ENCODE measurements around the gene SAMD14.

The SAMD14 gene

GRCh38 chr17:50149417-50150353 is 19.7 kb upstream of the SAMD14 start:
- no peak for DNase-seq (ENCODE audit: insufficient read length, low spot score)
- TF ChIP-seq TAF1 (IDR thresholded peaks at IDR 0.05; ENCODE audit: low read depth, low read length) (no peak), POLR2AphosphoS5 (IDR thresholded peaks at IDR 0.05; ENCODE audit: low read depth, low read length) (no peak)
- peak; percentile 50 for FAIRE-seq

GRCh38 chr17:50149091-50149416 is 19.1 kb upstream of the SAMD14 start:
- no peak for FAIRE-seq
- DNase-seq (ENCODE audit: insufficient read length, low spot score), result no peak
- TF ChIP-seq TAF1 (IDR thresholded peaks at IDR 0.05; ENCODE audit: low read depth, low read length), result peak; percentile 35; the same call in 1 of the 2 replicates
- TF ChIP-seq POLR2A (IDR thresholded peaks at IDR 0.05; ENCODE audit: low read depth, low read length), result no peak
- no peak for TF ChIP-seq SPI1 (IDR thresholded peaks at IDR 0.05; ENCODE audit: low read depth, low read length)
- no peak for TF ChIP-seq PAX5 (IDR thresholded peaks at IDR 0.05; ENCODE audit: insufficient read depth, low read length, severe bottlenecking)
- no peak for TF ChIP-seq POU2F2 (IDR thresholded peaks at IDR 0.05; ENCODE audit: low read depth, low read length)

GRCh38 chr17:50148226-50149090 is 18.5 kb upstream of the SAMD14 start:
- DNase-seq (ENCODE audit: insufficient read length, low spot score), result peak; percentile 72
- FAIRE-seq, result peak; percentile 98
- TF ChIP-seq PAX5 (IDR thresholded peaks at IDR 0.05; ENCODE audit: insufficient read depth, low read length, severe bottlenecking) (peak; percentile 2), POLR2A (IDR thresholded peaks at IDR 0.05; ENCODE audit: low read depth, low read length) (no peak; the same call in 1 of the 2 replicates), TAF1 (IDR thresholded peaks at IDR 0.05; ENCODE audit: low read depth, low read length) (peak; percentile 40; the same call in 1 of the 2 replicates), SPI1 (IDR thresholded peaks at IDR 0.05; ENCODE audit: low read depth, low read length) (peak; percentile 99), POLR2AphosphoS5 (IDR thresholded peaks at IDR 0.05; ENCODE audit: low read depth, low read length) (0 out of 2 replicates have a peak, but pooled peaks have one; percentile 30), POU2F2 (IDR thresholded peaks at IDR 0.05; ENCODE audit: low read depth, low read length) (peak; percentile 80)

GRCh38 chr17:50147841-50148225 is 17.9 kb upstream of the SAMD14 start:
- DNase-seq (ENCODE audit: insufficient read length, low spot score) (no peak), FAIRE-seq (no peak)
- TF ChIP-seq SPI1 (IDR thresholded peaks at IDR 0.05; ENCODE audit: low read depth, low read length) (no peak), POU2F2 (IDR thresholded peaks at IDR 0.05; ENCODE audit: low read depth, low read length) (no peak), POLR2A (IDR thresholded peaks at IDR 0.05; ENCODE audit: low read depth, low read length) (peak; percentile 46), POLR2AphosphoS5 (IDR thresholded peaks at IDR 0.05; ENCODE audit: low read depth, low read length) (no peak), PAX5 (IDR thresholded peaks at IDR 0.05; ENCODE audit: insufficient read depth, low read length, severe bottlenecking) (no peak)

GRCh38 chr17:50146927-50147665 is 17.1 kb upstream of the SAMD14 start:
- no peak for DNase-seq (ENCODE audit: insufficient read length, low spot score)
- peak; percentile 84 for FAIRE-seq
- no peak for TF ChIP-seq PAX5 (IDR thresholded peaks at IDR 0.05; ENCODE audit: insufficient read depth, low read length, severe bottlenecking)
- no peak; the same call in 1 of the 2 replicates for TF ChIP-seq POU2F2 (IDR thresholded peaks at IDR 0.05; ENCODE audit: low read depth, low read length)
- TF ChIP-seq POLR2AphosphoS5 (IDR thresholded peaks at IDR 0.05; ENCODE audit: low read depth, low read length), result no peak

GRCh38 chr17:50146230-50146926 is 16.4 kb upstream of the SAMD14 start:
- no peak for DNase-seq (ENCODE audit: insufficient read length, low spot score)
- FAIRE-seq, result peak; percentile 28
- TF ChIP-seq POLR2A (IDR thresholded peaks at IDR 0.05; ENCODE audit: low read depth, low read length) (no peak), POU2F2 (IDR thresholded peaks at IDR 0.05; ENCODE audit: low read depth, low read length) (no peak), SPI1 (IDR thresholded peaks at IDR 0.05; ENCODE audit: low read depth, low read length) (no peak), PAX5 (IDR thresholded peaks at IDR 0.05; ENCODE audit: insufficient read depth, low read length, severe bottlenecking) (no peak), POLR2AphosphoS5 (IDR thresholded peaks at IDR 0.05; ENCODE audit: low read depth, low read length) (no peak), TAF1 (IDR thresholded peaks at IDR 0.05; ENCODE audit: low read depth, low read length) (no peak)

DNA sequence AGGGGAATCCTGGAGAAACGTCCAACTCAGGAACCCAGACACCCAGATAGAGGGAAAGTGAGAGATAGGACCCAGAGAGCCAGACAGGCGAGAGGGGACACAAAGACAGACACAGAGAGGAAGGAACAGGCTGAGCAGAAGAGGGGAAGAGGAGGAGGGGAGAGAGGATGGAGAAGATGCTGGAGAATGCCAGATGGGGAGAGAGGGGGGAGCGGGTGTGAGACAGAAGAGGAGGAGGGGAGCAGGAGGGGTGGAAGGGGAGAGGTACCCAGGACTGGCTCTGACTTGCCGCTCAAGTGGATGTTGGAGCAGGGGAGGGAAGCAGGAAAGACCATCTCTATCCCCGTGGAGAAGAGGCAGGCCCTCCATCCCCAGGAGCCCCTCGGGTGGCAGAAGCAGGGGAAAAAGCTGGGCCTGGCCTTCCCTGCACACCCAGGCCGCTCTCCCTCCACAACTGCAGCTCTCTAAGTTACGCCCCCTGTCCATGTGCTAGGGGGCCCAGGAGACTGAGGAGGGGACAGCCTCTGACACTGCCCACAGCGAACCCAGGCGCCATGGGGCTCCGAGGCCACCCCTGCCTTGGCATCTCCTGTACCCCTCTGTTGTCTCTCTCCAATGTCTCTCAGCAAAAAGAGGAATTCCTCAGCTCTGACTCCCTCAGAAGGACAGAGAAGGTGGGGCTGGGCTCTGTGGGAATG is 15.7 kb upstream of the SAMD14 start:
- no peak for FAIRE-seq
- TF ChIP-seq TAF1 (IDR thresholded peaks at IDR 0.05; ENCODE audit: low read depth, low read length), result no peak
- no peak for TF ChIP-seq POU2F2 (IDR thresholded peaks at IDR 0.05; ENCODE audit: low read depth, low read length)
- no peak for TF ChIP-seq POLR2A (IDR thresholded peaks at IDR 0.05; ENCODE audit: low read depth, low read length)
- TF ChIP-seq POLR2AphosphoS5 (IDR thresholded peaks at IDR 0.05; ENCODE audit: low read depth, low read length), result no peak
- TF ChIP-seq SPI1 (IDR thresholded peaks at IDR 0.05; ENCODE audit: low read depth, low read length), result no peak
- no peak for TF ChIP-seq PAX5 (IDR thresholded peaks at IDR 0.05; ENCODE audit: insufficient read depth, low read length, severe bottlenecking)
- DNase-seq (ENCODE audit: insufficient read length, low spot score), result no peak

DNA sequence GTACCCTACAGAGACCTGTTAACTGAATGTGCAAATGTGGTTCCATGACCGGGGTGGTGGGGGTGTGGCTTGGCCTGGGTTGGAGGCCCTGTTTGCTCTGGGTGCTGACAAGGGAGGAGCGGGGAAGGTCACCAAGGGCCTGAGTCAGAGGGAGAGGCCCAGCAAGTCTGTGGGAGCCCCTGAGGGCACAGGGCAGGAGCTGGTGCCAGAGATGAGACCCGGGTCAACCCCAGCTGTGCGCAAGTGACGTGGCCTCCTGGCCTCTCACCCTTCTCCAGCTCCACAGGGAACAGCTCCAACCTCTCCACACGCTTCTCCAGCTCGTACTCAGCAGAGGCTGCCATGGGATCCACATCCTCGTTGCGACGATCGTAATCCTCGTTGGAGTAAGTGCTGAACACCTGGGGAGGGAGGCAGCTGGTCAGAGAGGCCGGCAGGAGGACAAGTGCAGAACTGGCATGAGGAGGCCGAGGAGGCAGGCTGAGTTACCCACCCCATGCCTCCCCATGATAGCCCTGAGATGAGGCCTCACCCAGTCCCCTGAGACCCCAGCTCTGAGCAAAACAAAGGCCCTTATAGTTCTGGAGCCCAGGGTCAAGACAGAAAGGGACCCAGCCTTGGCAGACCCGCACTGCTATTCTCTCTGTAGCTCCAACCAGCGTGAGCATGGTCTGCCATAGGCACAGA is 15.0 kb upstream of the SAMD14 start:
- FAIRE-seq (peak; percentile 40), DNase-seq (ENCODE audit: insufficient read length, low spot score) (no peak)
- TF ChIP-seq SPI1 (IDR thresholded peaks at IDR 0.05; ENCODE audit: low read depth, low read length), result no peak
- TF ChIP-seq TAF1 (IDR thresholded peaks at IDR 0.05; ENCODE audit: low read depth, low read length), result no peak
- TF ChIP-seq PAX5 (IDR thresholded peaks at IDR 0.05; ENCODE audit: insufficient read depth, low read length, severe bottlenecking), result no peak
- TF ChIP-seq POLR2A (IDR thresholded peaks at IDR 0.05; ENCODE audit: low read depth, low read length), result no peak
- TF ChIP-seq POU2F2 (IDR thresholded peaks at IDR 0.05; ENCODE audit: low read depth, low read length), result no peak
- TF ChIP-seq POLR2AphosphoS5 (IDR thresholded peaks at IDR 0.05; ENCODE audit: low read depth, low read length), result no peak

Measured in GM12891 (cell line).